GM12873 (cell line): ENCODE results near the gene PILRA.

Source experiments
- TF ChIP-seq, protein P1 (sequence below): IDR thresholded peaks from 2 replicates; pipeline ENCODE4 v1.5.1; 2012; ENCODE audit warnings: low read depth, mild to moderate bottlenecking, moderate library complexity, low read length, control low read depth; ENCODE audit not compliant: insufficient read depth; ENCODE audit errors: missing control alignments

The PILRA gene

DNA sequence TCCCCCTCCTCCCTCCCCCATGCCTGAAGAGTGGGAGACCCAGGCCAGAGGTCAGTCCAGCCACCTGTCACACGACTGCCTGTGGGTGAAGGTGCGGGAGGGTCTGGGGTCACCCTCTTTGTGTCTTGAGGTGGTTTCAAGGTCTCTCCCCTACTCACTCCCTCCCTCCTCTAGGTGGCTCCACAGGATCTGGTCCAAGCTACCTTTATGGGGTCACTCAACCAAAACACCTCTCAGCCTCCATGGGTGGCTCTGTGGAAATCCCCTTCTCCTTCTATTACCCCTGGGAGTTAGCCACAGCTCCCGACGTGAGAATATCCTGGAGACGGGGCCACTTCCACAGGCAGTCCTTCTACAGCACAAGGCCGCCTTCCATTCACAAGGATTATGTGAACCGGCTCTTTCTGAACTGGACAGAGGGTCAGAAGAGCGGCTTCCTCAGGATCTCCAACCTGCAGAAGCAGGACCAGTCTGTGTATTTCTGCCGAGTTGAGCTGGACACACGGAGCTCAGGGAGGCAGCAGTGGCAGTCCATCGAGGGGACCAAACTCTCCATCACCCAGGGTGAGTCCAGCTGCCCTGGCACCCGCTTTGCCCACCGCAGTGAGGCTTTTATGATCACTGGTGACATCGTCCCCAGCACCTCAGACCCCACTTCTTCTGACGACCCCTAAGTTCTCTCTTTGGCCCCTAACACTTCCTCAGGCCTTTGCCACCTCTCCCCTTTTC, 747 bp downstream of the PILRA start:
- TF ChIP-seq, protein P1, sequence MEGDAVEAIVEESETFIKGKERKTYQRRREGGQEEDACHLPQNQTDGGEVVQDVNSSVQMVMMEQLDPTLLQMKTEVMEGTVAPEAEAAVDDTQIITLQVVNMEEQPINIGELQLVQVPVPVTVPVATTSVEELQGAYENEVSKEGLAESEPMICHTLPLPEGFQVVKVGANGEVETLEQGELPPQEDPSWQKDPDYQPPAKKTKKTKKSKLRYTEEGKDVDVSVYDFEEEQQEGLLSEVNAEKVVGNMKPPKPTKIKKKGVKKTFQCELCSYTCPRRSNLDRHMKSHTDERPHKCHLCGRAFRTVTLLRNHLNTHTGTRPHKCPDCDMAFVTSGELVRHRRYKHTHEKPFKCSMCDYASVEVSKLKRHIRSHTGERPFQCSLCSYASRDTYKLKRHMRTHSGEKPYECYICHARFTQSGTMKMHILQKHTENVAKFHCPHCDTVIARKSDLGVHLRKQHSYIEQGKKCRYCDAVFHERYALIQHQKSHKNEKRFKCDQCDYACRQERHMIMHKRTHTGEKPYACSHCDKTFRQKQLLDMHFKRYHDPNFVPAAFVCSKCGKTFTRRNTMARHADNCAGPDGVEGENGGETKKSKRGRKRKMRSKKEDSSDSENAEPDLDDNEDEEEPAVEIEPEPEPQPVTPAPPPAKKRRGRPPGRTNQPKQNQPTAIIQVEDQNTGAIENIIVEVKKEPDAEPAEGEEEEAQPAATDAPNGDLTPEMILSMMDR = peak; percentile 51

DNA sequence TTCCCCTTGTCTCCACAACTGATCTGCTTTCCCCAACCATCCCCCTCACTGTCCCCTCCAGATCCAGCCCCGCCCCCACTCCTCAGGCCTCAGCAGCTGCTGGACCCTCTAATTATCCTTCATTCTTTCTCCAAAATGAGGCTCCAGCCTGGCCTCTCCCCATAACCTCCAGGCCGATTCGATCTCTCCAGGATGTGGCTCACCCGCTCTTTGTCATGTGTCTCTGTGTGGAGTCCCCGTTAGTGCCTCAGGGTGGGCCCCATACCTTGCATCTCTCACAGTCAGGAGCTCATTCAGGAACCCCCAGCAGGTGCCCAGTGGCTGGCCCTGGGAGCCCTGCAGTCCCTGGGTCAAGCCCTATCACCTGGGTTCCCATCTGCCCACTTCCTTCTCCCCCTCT, 1.3 kb downstream of the PILRA start:
- TF ChIP-seq, protein P1 = no peak

DNA sequence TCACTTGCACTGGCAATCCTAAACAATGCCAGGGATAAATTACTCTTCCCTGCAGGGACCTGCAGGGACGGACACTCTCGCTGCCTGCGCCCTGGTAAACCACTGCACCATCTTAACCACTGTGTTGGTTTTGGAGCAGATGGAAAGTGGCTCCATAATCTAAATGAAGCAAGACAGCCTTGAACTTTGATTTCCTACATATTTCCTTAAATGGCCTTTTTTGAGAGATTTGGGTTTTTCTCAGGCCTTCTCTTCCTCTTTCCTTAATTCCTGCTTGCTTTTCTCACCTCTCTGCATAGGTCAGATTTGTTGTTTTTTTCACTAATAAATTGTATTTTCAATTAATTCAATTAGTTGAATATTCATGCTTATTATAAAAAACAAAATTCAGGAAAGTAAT, 2.8 kb downstream of the PILRA start:
- TF ChIP-seq, protein P1 = no peak

DNA sequence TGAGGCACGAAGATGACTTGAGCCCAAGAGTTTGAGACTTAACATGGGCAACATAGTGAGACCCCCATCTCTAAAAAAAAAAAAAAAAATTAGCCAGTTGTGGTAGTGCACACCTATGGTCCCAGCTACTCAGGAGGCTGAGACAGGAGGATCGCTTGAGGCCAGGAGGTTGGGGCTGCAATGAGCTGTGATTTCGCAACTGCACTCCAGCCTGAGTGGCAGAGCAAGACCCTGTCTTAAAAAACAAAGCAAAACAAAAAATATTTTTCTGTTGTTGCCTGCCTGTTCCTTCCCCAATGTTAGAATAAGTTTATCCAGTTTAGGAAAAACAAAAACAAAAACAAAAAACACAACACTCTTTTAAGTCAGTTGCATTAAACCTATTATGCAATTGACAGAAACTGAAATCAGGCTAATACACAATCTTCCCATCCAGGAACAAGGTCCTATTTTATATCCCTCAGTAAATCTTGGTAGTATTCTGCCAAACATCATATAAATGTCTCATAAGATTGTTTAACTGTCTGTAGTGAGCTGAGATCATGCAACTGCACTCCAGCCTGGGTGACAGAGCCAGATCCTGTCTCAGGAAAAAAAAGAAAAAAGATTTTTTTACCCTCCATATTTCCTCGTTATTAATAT, 4.9 kb downstream of the PILRA start:
- TF ChIP-seq, protein P1 = no peak

DNA sequence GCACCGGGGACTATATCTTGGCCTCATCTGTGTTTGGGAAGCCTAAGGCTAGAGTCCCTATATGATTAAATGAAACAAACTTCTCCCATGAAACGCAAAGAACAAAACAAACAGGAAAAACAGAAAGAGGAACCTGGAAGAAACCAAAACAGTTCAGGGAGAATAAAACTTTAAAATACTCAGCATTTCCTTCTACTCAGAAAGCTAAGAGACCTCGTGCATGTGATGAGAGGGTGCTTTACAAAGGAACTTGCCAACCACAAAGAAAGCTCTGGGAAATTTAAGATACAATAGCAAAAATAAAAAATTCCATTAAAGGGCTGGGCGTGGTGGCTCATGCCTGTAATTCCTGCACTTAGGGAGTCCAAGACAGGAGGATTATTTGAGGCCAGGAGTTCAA, 6.9 kb downstream of the PILRA start:
- TF ChIP-seq, protein P1 = no peak

DNA sequence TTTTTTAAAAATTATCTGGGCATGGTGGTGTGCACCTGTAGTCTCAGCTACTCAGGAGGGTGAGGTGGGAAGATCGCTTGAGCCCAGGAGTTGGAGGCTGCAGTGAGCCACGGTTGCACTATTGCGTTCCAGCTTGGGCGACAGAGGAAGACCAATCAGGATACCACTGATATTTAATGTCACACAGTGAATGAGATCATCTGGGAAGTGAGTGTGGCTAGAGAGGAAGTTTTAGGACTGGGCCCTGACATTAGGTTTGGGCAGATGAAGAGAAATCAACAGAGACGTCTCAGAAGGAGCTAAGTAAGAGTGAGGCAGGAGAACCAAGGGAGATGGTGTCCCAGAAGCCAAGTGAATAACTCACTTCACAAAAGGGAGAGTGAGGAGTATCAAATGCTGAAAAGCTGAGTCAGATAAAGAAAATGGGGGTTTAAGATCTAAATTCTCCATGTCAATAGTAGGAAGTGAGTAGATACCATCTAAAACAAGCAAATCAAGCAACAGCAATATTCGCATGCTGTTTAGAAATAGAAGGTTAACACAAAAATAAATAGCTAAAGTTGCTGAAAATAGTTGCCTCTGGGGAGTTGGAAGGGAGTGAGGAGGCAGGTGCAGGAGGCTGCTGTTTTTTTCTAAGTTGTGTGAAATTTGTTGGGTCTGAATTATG, 11.5 kb downstream of the PILRA start:
- TF ChIP-seq, protein P1 = no peak

DNA sequence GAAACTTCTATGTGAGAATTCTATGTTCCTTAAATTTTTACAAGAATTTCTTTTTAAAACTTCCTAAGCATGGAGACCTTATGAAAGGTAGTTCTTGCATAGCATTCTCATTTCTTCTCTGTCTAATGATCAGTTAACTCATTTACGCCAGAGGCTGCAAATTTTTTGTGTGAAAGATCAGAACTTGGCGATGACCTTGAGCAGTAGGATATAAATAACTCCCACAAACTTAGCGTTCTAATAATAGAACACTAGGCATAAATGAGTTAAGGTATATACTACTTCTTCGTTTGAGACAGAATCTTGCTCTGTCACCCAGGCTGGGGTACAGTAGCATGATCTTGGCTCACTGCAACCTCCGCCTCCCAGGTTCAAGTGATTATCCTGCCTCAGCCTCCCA, 13.7 kb downstream of the PILRA start:
- TF ChIP-seq, protein P1 = no peak
